Measurements from ENCODE around the gene TMBIM1. TPM values are rescaled to one million over a fixed set of nuclear protein-coding genes. Genes with fewer than 3 reads are reported as not detected.

TMBIM1 gene
- total and polyA plus RNA-seq, 8 donors, result 94.6 to 318 (median 129) TPM

GRCh38 chr2:218259099-218259961, 33.0 kb downstream of the TMBIM1 start:
- Histone ChIP-seq H3K27ac (peak overlapping the region; percentile 62 to 89 (median 86)), H3K36me3 (peaks cover 20 to 47% (median 45%) of the 10 kb centered on the region in 4 donors), H3K4me3 (no peak overlapping the region), H3K9me3 (no peaks in the 10 kb centered on the region), H3K27me3 (no peaks in the 10 kb centered on the region), H3K4me1 (peaks cover 59 to 78% (median 70%) of the 10 kb centered on the region in 4 donors)
- peak; percentile 31 for TF ChIP-seq EP300 (IDR thresholded peaks at IDR 0.05)
- no peak for TF ChIP-seq POLR2A (IDR thresholded peaks at IDR 0.05)
- no peak for TF ChIP-seq CTCF (IDR thresholded peaks at IDR 0.05)
- peak; percentile 55 to 84 (median 79) for TF ChIP-seq POLR2AphosphoS5 (IDR thresholded peaks at IDR 0.05)
- WGBS, 5 donors, result 37 to 53% (median 39%) methylated on average over 15 of the region's 15 CpGs
- DNase-seq, result peak in 1 of 2 donors; percentile 86
- intact Hi-C loops (cut with DNase I; ENCODE audit: low total_unique reads), result no loop called here

GRCh38 chr2:218257390-218257981, 34.8 kb downstream of the TMBIM1 start:
- intact Hi-C loops (cut with DNase I; ENCODE audit: low total_unique reads), result no loop called here
- peaks cover 38 to 47% (median 46%) of the 10 kb centered on the region in 4 donors for H3K36me3 ChIP-seq
- H3K27ac ChIP-seq, result peak overlapping the region; percentile 11 to 89 (median 86)
- no peak for TF ChIP-seq EP300 (IDR thresholded peaks at IDR 0.05)
- TF ChIP-seq POLR2A (IDR thresholded peaks at IDR 0.05), result no peak
- TF ChIP-seq CTCF (IDR thresholded peaks at IDR 0.05), result peak in 4 of 7 experiments; percentile 31 to 60 (median 39)
- peak in 1 of 3 donors; percentile 28 for TF ChIP-seq POLR2AphosphoS5 (IDR thresholded peaks at IDR 0.05)
- no peaks in the 10 kb centered on the region for H3K27me3 ChIP-seq
- DNase-seq, result no peak
- no peaks in the 10 kb centered on the region for H3K9me3 ChIP-seq
- 49 to 70% (median 55%) methylated on average over 8 of the region's 8 CpGs for WGBS, 5 donors
- H3K4me1 ChIP-seq, result peaks cover 43 to 62% (median 51%) of the 10 kb centered on the region in 4 donors
- no peak overlapping the region for H3K4me3 ChIP-seq

- 94% methylated on average over 13 of the region's 13 CpGs for WGBS, 5 donors
- H3K9me3 ChIP-seq, result no peaks in the 10 kb centered on the region
- H3K4me1 ChIP-seq, result peaks cover 35 to 60% (median 44%) of the 10 kb centered on the region in 4 donors
- no peak overlapping the region for H3K4me3 ChIP-seq
- H3K27me3 ChIP-seq, result no peaks in the 10 kb centered on the region
- H3K27ac ChIP-seq, result peak overlapping the region in 3 of 5 donors; percentile 86 to 89 (median 86)
- H3K36me3 ChIP-seq, result peaks cover 45 to 53% (median 53%) of the 10 kb centered on the region in 4 donors
- intact Hi-C loops (cut with DNase I; ENCODE audit: low total_unique reads), result no loop called here
- no peak for DNase-seq
- TF ChIP-seq CTCF (IDR thresholded peaks at IDR 0.05) (no peak), POLR2A (IDR thresholded peaks at IDR 0.05) (no peak), EP300 (IDR thresholded peaks at IDR 0.05) (no peak), POLR2AphosphoS5 (IDR thresholded peaks at IDR 0.05) (no peak)
Observed at GRCh38 chr2:218256612-218257350, 35.5 kb downstream of the TMBIM1 start.

- Histone ChIP-seq H3K27ac (peak overlapping the region in 1 of 5 donors; percentile 12), H3K27me3 (no peaks in the 10 kb centered on the region), H3K4me1 (peaks cover 22 to 47% (median 31%) of the 10 kb centered on the region in 4 donors), H3K4me3 (no peak overlapping the region), H3K9me3 (no peaks in the 10 kb centered on the region), H3K36me3 (peaks cover 59 to 67% (median 66%) of the 10 kb centered on the region in 4 donors)
- TF ChIP-seq CTCF (IDR thresholded peaks at IDR 0.05) (no peak), EP300 (IDR thresholded peaks at IDR 0.05) (no peak), POLR2A (IDR thresholded peaks at IDR 0.05) (no peak), POLR2AphosphoS5 (IDR thresholded peaks at IDR 0.05) (no peak)
- intact Hi-C loops (cut with DNase I; ENCODE audit: low total_unique reads), result no loop called here
- 67 to 86% (median 78%) methylated on average over 6 of the region's 6 CpGs for WGBS, 5 donors
- no peak for DNase-seq
Observed at GRCh38 chr2:218255446-218255845, 36.9 kb downstream of the TMBIM1 start.

Measured in stomach (tissue), 9 donors.